ENCODE data around the gene ZW10. TPM values are rescaled to one million over a fixed set of nuclear protein-coding genes. Genes with fewer than 3 reads are reported as not detected.

ZW10 gene
- total RNA-seq, 1 experiment from 2014 or later: 26.0 TPM

DNA sequence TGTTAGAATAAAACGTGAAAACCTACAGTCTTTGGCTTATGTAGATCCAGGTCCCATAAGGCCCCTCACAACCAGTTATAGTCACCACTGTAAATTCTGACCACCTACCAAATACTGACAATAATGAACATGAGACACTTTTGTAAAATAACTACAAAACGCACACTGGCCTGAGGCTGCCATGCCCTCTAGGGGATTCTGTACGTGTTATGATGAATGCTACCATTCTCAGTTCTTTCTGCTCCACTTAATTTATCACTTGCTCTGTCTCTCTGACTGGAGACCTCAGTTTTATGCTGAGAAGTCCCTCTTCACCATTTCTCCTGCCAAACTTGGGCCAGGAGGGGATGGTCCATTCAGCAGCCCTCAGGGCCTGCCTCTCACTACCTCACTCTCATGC, 48.7 kb downstream of the ZW10 start:
- no peak overlapping the region for H3K56ac ChIP-seq (ENCODE audit: insufficient read length, low read depth, low read length)
- TF ChIP-seq, protein P1, sequence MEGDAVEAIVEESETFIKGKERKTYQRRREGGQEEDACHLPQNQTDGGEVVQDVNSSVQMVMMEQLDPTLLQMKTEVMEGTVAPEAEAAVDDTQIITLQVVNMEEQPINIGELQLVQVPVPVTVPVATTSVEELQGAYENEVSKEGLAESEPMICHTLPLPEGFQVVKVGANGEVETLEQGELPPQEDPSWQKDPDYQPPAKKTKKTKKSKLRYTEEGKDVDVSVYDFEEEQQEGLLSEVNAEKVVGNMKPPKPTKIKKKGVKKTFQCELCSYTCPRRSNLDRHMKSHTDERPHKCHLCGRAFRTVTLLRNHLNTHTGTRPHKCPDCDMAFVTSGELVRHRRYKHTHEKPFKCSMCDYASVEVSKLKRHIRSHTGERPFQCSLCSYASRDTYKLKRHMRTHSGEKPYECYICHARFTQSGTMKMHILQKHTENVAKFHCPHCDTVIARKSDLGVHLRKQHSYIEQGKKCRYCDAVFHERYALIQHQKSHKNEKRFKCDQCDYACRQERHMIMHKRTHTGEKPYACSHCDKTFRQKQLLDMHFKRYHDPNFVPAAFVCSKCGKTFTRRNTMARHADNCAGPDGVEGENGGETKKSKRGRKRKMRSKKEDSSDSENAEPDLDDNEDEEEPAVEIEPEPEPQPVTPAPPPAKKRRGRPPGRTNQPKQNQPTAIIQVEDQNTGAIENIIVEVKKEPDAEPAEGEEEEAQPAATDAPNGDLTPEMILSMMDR (conservative IDR thresholded peaks at IDR 0.05): no peak

More for the DNA sequence above, 48.7 kb downstream of the ZW10 start:
- Histone ChIP-seq H2BK12ac (ENCODE audit: insufficient read length, low read depth, low read length) (no peak overlapping the region), H2BK5ac (ENCODE audit: insufficient read length, low read length) (no peak overlapping the region), H2AK5ac (ENCODE audit: insufficient read length, low read length) (no peak overlapping the region), H3K4ac (ENCODE audit: low read depth, low read length) (no peak overlapping the region), H2BK15ac (ENCODE audit: low read depth, low read length) (no peak overlapping the region), H4K8ac (replicated peaks; ENCODE audit: insufficient read length, low read depth, low read length) (no peak overlapping the region), H3K18ac (ENCODE audit: insufficient read length, low read depth, low read length) (no peak overlapping the region), H3K27me3 (ENCODE audit: insufficient read depth, low read length) (no peaks in the 10 kb centered on the region), H2BK120ac (ENCODE audit: low read depth, low read length, poor library complexity, severe bottlenecking) (no peak overlapping the region), H3T11ph (ENCODE audit: low read length) (no peak overlapping the region), H3K79me1 (ENCODE audit: insufficient read depth, low read depth, low read length, poor library complexity, severe bottlenecking) (no peaks in the 10 kb centered on the region), H3K79me2 (ENCODE audit: insufficient read depth, low read length) (no peaks in the 10 kb centered on the region), H2BK20ac (ENCODE audit: low read depth, low read length, poor library complexity, severe bottlenecking) (no peak overlapping the region), H3K23me2 (ENCODE audit: insufficient read length, low read depth, low read length, poor library complexity, severe bottlenecking) (no peaks in the 10 kb centered on the region), H4K91ac (ENCODE audit: insufficient read length, low read depth, low read length) (no peak overlapping the region), H4K20me1 (ENCODE audit: control insufficient read depth, insufficient read depth, insufficient read length) (no peaks in the 10 kb centered on the region), H3K23ac (ENCODE audit: insufficient read length, low read depth, low read length) (no peak overlapping the region), H3K14ac (ENCODE audit: insufficient read depth, low read length) (no peak overlapping the region), H3K9ac (ENCODE audit: extremely low read depth, insufficient read length, low read length) (no peak overlapping the region), H3K9me3 (ENCODE audit: control insufficient read depth, low read depth, low read length) (no peaks in the 10 kb centered on the region), H3K27ac (ENCODE audit: insufficient read length, low read depth, low read length) (no peak overlapping the region), H3K4me2 (ENCODE audit: insufficient read depth, insufficient read length, low read length) (no peak overlapping the region), H4K5ac (ENCODE audit: insufficient read length, low read depth, low read length) (no peak overlapping the region), H2AFZ (ENCODE audit: low read length) (no peak overlapping the region), H3K4me1 (ENCODE audit: insufficient read depth, low read length) (no peaks in the 10 kb centered on the region)
- peaks cover 0 to 2% (median 0%) of the 10 kb centered on the region in 3 experiments; a peak in 1 of 7 replicates for H3K36me3 Mint-ChIP-seq (ENCODE audit: insufficient read depth in 1 of 3, low read depth in 3 of 3)
- H3K4me3 Mint-ChIP-seq: no peak overlapping the region
- peaks cover 0 to 10% of the 10 kb centered on the region in 2 experiments; a peak in 3 of 4 replicates for H3K4me1 Mint-ChIP-seq
- no peak for DNase-seq
- no peak overlapping the region for H3K27ac Mint-ChIP-seq
- no peaks in the 10 kb centered on the region for H3K9me3 Mint-ChIP-seq
- no CpG with 5 or more reads among the region's 3 CpGs for WGBS (ENCODE audit: extremely low coverage, insufficient read length, low lambda C conversion rate)
- H3K27me3 Mint-ChIP-seq (ENCODE audit: low read depth): no peaks in the 10 kb centered on the region
